ENCODE results near the gene LSP1. TPM values are rescaled to one million over a fixed set of nuclear protein-coding genes. Genes with fewer than 3 reads are reported as not detected.

The LSP1 gene
- total RNA-seq, 3 donors from 2014 or later (not counting 1 experiment from before 2014, with no cell fraction given) = 487 to 595 (median 536) TPM

- Mint-ChIP-seq H3K36me3 (no peaks in the 10 kb centered on the region), H3K4me1 (peaks cover 3 to 40% of the 10 kb centered on the region in 2 donors), H3K4me3 (no peak overlapping the region), H3K27ac (no peak overlapping the region), H3K9me3 (no peaks in the 10 kb centered on the region), H3K27me3 (ENCODE audit: low read depth in 2 of 2) (peaks cover 0 to 15% of the 10 kb centered on the region in 2 donors)
- 70% methylated on average over 34 of the region's 34 CpGs for WGBS (ENCODE audit: insufficient coverage)
- no peaks in the 10 kb centered on the region for H3K36me3 ChIP-seq (ENCODE audit: control insufficient read depth, insufficient read depth, low read length)
- no peak overlapping the region for H3K27ac ChIP-seq (ENCODE audit: low read length)
- DNase-seq (peak in 1 of 2 donors; percentile 43), ATAC-seq (peak in 2 of 3 donors; percentile 39 to 49)
- no peaks in the 10 kb centered on the region for H3K9me3 ChIP-seq (ENCODE audit: control insufficient read depth, insufficient read depth, low read length)
- H3K27me3 ChIP-seq (ENCODE audit: control insufficient read depth, insufficient read depth, low read length) = peaks cover 2% of the 10 kb centered on the region
- intact Hi-C loops (cut with micrococcal nuclease) = no loop called here
- TF ChIP-seq CTCF (IDR thresholded peaks at IDR 0.05) = peak; percentile 46
- peaks cover 24% of the 10 kb centered on the region for H3K4me1 ChIP-seq (ENCODE audit: control insufficient read depth, insufficient read depth, low read length)
- H3K4me3 ChIP-seq (ENCODE audit: low read length) = no peak overlapping the region
Measured at GRCh38 chr11:1917523-1918435, 64.9 kb downstream of the LSP1 start.

GRCh38 chr11:1918436-1919315 is 65.8 kb downstream of the LSP1 start:
- Histone ChIP-seq H3K36me3 (ENCODE audit: control insufficient read depth, insufficient read depth, low read length) (no peaks in the 10 kb centered on the region), H3K4me1 (ENCODE audit: control insufficient read depth, insufficient read depth, low read length) (peaks cover 24% of the 10 kb centered on the region), H3K9me3 (ENCODE audit: control insufficient read depth, insufficient read depth, low read length) (no peaks in the 10 kb centered on the region), H3K27ac (ENCODE audit: low read length) (no peak overlapping the region), H3K4me3 (ENCODE audit: low read length) (no peak overlapping the region), H3K27me3 (ENCODE audit: control insufficient read depth, insufficient read depth, low read length) (peaks cover 2% of the 10 kb centered on the region)
- DNase-seq (peak in 1 of 2 donors; percentile 24), ATAC-seq (no peak)
- Mint-ChIP-seq H3K36me3 (no peaks in the 10 kb centered on the region), H3K9me3 (no peaks in the 10 kb centered on the region), H3K27ac (no peak overlapping the region), H3K4me1 (peaks cover 5 to 47% of the 10 kb centered on the region in 2 donors), H3K27me3 (ENCODE audit: low read depth in 2 of 2) (peaks cover 0 to 19% of the 10 kb centered on the region in 2 donors), H3K4me3 (no peak overlapping the region)
- 86% methylated on average over 29 of the region's 29 CpGs for WGBS (ENCODE audit: insufficient coverage)
- intact Hi-C loops (cut with micrococcal nuclease) = no loop called here
- TF ChIP-seq CTCF (IDR thresholded peaks at IDR 0.05) = no peak

- Histone ChIP-seq H3K36me3 (ENCODE audit: control insufficient read depth, insufficient read depth, low read length) (no peaks in the 10 kb centered on the region), H3K4me3 (ENCODE audit: low read length) (no peak within 1 kb of the TSS), H3K27ac (ENCODE audit: low read length) (no peak within 1 kb of the TSS), H3K4me1 (ENCODE audit: control insufficient read depth, insufficient read depth, low read length) (peaks cover 24% of the 10 kb centered on the region), H3K9me3 (ENCODE audit: control insufficient read depth, insufficient read depth, low read length) (no peaks in the 10 kb centered on the region), H3K27me3 (ENCODE audit: control insufficient read depth, insufficient read depth, low read length) (peaks cover 2% of the 10 kb centered on the region)
- Mint-ChIP-seq H3K36me3 (no peaks in the 10 kb centered on the region), H3K9me3 (no peaks in the 10 kb centered on the region), H3K4me3 (no peak within 1 kb of the TSS), H3K4me1 (peaks cover 5 to 45% of the 10 kb centered on the region in 2 donors), H3K27me3 (ENCODE audit: low read depth in 2 of 2) (peaks cover 0 to 17% of the 10 kb centered on the region in 2 donors), H3K27ac (no peak within 1 kb of the TSS)
- no peak for ATAC-seq
- TF ChIP-seq CTCF (IDR thresholded peaks at IDR 0.05) = no peak
- WGBS (ENCODE audit: insufficient coverage) = 89% methylated on average over 31 of the region's 31 CpGs
- peak in 1 of 2 donors; percentile 21 for DNase-seq
- intact Hi-C loops (cut with micrococcal nuclease) = loop anchor here (5.0 kb wide), 1 partner anchor 298 kb away; no protein-coding TSS in a partner anchor
Measured at GRCh38 chr11:1919391-1920127, 66.7 kb downstream of the LSP1 start, which contains the start of gene TNNT3. Gene TNNT3, plus strand, starts transcription at chr11:1919703. Its CDS starts 3,172 bp downstream, at chr11:1922875.
